ENCODE results near the gene LSAMP. TPM values are rescaled to one million over a fixed set of nuclear protein-coding genes. Genes with fewer than 3 reads are reported as not detected.

LSAMP gene
- total RNA-seq, 4 donors from 2014 or later: 1.3 to 8.3 (median 1.8) TPM

- H3K9me3 ChIP-seq: no peaks in the 10 kb centered on the region
- no peak overlapping the region for H3K27ac ChIP-seq
- peak overlapping the region in 1 of 4 donors; percentile 14 for H3K4me3 ChIP-seq
- DNase-seq: no peak
- no peaks in the 10 kb centered on the region for H3K27me3 ChIP-seq
- no peaks in the 10 kb centered on the region for H3K4me1 ChIP-seq
- TF ChIP-seq CTCF (IDR thresholded peaks at IDR 0.05) (no peak), POLR2A (IDR thresholded peaks at IDR 0.05) (no peak)
- H3K36me3 ChIP-seq: no peaks in the 10 kb centered on the region
Measured at GRCh38 chr3:116443191-116443661, 2.1 kb downstream of the LSAMP start.

- Histone ChIP-seq H3K4me3 (no peak overlapping the region), H3K27me3 (no peaks in the 10 kb centered on the region), H3K9me3 (no peaks in the 10 kb centered on the region), H3K36me3 (no peaks in the 10 kb centered on the region), H3K27ac (no peak overlapping the region), H3K4me1 (no peaks in the 10 kb centered on the region)
- no peak for TF ChIP-seq CTCF (IDR thresholded peaks at IDR 0.05)
- TF ChIP-seq POLR2A (IDR thresholded peaks at IDR 0.05): no peak
- no peak for DNase-seq
Measured at GRCh38 chr3:116442331-116443021, 2.8 kb downstream of the LSAMP start.

- H3K4me3 ChIP-seq: no peak overlapping the region
Measured at GRCh38 chr3:116441652-116442051, 3.6 kb downstream of the LSAMP start.

GRCh38 chr3:116440196-116440595 lies 5.1 kb downstream of the LSAMP start:
- no peaks in the 10 kb centered on the region for H3K9me3 ChIP-seq
- no peaks in the 10 kb centered on the region for H3K4me1 ChIP-seq
- no peak overlapping the region for H3K27ac ChIP-seq
- no peaks in the 10 kb centered on the region for H3K36me3 ChIP-seq
- H3K4me3 ChIP-seq: no peak overlapping the region
- TF ChIP-seq CTCF (IDR thresholded peaks at IDR 0.05) (no peak), POLR2A (IDR thresholded peaks at IDR 0.05) (no peak)
- no peak for DNase-seq
- H3K27me3 ChIP-seq: no peaks in the 10 kb centered on the region

More at GRCh38 chr3:116441652-116442051, 3.6 kb downstream of the LSAMP start:
- TF ChIP-seq POLR2A (IDR thresholded peaks at IDR 0.05) (no peak), CTCF (IDR thresholded peaks at IDR 0.05) (no peak)
- DNase-seq: no peak
- no peaks in the 10 kb centered on the region for H3K36me3 ChIP-seq
- H3K27ac ChIP-seq: no peak overlapping the region
- no peaks in the 10 kb centered on the region for H3K4me1 ChIP-seq
- no peaks in the 10 kb centered on the region for H3K27me3 ChIP-seq
- H3K9me3 ChIP-seq: no peaks in the 10 kb centered on the region

- H3K4me1 ChIP-seq: no peaks in the 10 kb centered on the region
- TF ChIP-seq CTCF (IDR thresholded peaks at IDR 0.05) (no peak), POLR2A (IDR thresholded peaks at IDR 0.05) (no peak)
- H3K9me3 ChIP-seq: no peaks in the 10 kb centered on the region
- H3K27ac ChIP-seq: no peak overlapping the region
- H3K27me3 ChIP-seq: no peaks in the 10 kb centered on the region
- no peak for DNase-seq
- H3K4me3 ChIP-seq: no peak overlapping the region
- H3K36me3 ChIP-seq: no peaks in the 10 kb centered on the region
Measured at GRCh38 chr3:116433552-116433951, 11.7 kb downstream of the LSAMP start.
